HG03039 (cell line): ENCODE results near the gene CROCC2.

ENCODE experiments used
- ATAC-seq: cut with Tn5 transposase; IDR thresholded peaks from one replicate; pipeline ENCODE4 v1.9.1; 2021; ENCODE audit warnings: mild to moderate bottlenecking, moderate library complexity; ENCODE audit not compliant: unreplicated experiment

CROCC2 gene

DNA sequence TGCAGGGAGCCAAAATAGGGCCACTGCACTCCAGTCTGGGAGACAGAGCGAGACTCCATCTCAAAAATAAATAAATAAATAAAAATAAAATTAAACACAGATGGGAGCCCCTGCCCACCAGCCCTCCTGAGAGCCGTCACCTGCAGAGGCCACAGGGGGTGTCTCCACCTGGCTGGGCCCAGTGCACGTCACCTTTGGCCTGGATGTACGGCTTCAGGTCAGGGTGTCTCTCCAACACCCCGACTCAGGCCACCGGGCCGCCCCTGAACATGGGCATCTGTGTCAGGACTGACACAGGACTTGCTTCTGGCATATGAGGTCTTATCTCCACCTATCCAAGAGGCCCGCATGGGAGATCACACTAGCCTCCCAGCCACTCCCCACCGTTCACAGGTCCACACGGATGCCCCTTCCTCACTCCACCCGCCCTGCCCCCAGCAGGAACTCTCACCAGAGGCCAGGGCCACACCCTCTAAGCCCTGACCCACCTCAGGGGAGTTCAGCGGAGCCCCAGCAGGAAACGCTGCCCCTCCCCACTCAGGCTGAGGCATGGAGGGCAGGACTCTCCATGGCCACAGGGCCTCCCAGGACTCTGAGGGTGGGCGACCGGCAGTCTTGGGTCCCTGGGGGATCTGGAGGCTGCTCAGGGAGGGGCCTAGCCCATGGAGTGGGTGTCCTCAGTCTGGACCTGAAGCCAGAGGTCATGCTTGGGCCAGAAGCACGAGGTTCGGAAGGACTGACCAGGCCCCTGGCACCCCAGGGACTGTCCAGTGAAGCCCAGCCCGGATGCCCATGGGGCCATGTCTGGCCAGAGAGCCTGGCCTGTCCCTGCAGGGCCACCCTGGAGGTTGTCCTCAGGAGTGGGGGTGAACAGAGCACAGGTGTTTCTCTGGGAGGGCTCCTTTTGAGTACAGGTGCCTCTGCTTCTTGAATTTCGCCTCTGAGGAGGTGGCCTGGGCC is 1.6 kb upstream of the CROCC2 start:
- no peak for ATAC-seq

DNA sequence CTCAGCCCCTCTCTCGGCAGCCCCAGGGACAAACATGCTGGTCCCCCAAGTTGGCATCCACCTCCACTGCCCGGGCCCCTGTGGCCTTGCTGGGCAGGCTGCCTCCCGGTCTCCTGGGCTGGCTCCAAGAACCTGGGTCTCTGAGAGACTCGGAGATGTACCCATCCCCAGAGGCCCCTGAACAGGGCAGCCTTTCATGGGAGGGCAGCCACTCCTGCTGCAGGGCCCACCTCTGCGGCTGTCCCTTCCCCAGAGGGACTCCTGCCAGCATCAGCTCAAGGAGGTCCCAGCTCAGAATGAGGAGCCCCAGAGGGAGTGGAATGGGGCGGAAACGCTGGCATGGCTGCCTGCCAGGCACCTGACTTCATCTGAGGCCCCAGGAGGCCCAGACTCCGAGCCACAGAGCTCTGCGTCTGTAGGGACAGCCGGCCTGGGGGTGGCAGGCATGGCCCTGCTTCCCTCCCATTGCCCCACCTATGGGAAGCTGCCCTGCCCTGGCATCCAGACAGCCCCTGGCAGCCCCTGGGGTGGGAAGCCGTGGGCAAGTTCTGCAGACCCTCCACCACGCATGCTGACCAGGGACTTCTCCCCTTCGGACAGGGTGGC is 857 bp upstream of the CROCC2 start:
- ATAC-seq, result no peak

DNA sequence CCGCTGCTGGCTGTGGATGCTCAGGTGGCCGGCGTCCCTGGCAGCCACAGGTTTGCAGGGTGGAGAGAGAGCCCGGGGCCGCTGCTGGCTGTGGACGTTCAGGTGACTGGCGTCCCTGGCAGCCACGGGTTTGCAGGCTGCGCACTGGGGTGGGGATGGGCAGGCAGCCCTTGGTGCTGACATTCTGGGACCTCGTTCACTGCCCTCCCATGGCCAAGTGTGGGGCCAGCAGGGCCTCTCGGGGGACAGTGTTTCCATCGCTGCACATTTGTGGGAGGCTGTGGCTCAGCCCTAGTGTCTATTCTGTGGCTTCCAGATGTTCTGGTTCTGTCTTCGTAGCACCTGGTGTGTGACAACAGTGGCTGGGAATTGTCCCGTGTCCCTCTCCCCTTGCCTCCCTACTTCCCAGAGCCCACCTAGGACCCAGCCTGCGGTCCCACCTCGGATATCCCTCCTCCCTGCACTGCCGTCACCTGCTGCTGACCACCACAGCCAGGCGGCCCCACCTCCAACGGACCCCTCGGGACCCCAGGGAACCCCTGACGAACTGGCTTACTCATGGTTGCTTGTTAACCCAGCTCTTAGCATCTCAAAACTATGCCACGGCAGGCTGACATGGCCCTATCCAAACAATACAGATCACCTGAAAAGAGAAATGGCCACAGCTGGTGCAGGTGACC is 915 bp downstream of the CROCC2 start:
- ATAC-seq, result no peak

GRCh38 chr2:240909216-240909974 is 3.3 kb downstream of the CROCC2 start:
- ATAC-seq, result no peak

DNA sequence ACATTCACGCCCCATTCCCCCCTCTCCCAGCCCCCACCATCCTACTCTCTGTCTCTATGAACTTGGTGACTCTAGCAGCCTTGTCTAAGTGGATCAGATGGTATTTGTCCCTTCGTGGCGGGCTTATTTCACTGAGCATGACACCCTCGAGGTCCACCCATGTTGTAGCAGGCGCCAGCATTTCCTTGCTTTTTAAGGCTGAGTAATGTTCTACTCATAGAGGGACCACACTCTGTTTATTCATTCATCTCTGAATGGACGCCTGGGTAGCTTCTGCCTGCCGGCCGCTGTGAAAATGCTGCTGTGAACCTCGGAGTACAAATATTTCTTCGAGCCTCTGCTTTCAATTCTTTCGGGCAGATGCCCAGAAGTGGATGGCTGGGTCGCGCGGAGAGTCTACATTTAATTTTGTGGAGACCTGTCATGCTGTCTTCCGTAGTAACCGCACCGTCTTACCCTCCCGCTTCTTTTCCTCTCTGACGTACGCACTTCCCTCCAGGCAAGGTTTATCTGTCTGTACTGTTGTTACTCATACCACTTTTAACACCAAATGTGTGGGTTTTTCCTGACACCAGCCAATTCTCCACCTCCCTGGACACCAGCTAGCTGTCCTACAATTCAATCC is 5.6 kb downstream of the CROCC2 start:
- ATAC-seq, result no peak

DNA sequence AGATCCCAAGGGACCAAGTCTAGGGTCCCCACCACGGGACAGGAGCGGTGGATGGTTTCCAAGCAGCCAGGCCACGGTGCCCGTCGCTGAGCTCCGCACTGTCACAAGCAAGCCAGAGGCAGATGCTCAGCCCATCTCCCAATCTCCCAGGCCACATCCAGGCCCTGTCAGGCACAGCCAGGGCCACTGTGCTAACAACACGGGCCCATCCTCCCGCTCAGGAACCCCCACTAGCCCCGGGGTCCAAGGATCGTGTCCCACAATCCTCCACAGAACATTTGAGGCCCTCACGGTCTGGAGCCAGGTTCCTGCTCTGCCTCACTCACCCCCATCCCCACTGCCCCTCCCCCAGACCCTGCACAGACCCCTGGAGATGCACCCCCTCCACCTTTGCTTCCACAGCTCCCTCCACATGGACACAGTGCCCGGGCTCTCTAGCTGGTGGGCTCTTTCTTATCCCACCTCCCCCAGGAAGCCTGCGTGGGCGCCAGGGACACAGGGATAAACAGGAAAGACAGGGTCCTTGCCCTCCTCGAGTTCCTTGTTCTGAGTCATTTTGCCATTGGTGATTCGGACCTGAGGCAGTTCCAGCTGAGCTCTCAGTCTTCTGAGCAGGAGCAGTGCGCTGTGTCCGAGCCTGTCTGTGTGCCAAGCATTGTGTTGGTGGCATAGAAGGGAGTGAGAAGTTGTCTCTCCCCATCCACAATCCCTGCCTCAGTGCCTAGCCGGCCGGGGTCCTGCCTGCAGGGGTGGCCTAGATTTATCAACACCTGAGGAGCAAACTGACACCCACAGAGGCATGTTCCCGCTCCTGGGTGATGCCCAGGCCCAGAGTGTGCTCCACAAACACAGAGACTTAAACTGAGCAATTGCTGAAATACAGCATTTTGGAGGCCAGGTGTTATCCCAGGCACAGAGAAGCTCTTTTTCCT is 7.0 kb downstream of the CROCC2 start:
- ATAC-seq, result no peak

- ATAC-seq, result no peak
Observed at GRCh38 chr2:240913810-240914644, 7.9 kb downstream of the CROCC2 start.

DNA sequence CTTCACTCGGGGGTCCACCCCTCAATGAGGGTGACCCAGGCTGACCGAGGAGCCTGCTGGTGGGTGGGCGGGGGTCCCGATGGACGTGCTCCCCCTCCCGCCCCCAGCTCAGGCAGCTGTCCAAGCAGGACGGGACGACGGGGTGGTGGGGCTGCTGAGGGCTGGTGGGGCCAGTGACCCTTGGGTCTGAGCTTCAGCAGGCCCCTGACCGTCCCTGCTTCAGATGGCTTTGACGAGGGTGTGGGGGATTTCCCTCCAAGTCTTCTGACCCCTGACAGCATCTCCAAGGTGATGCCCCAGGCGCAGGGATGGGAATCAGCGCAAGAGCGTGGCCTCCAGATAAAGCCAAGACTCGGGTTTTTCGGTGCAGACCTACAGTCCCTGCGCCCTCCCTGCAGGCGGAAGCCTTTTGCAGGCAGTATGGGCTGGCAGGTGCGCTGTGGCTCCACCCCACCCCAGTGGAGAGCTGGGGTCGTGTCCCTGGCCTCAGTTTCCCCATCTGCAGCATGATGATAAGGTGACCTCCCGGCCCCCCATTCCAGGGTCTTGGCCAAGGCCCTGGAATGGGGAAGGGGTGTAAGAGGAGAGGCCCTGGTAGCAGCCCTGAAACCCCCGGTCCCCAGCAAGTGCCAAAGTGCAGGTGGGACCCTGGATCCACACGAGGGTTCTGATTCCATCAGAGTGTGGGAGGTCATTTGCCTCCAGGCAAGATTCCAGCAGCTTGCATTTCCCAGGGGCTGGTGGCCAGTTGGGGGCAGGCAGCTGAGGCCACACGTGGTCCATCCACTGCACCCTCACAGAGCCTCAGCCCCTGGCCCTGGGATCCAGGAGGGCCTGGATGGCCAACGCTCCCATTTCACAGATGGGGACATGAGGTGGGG is 8.7 kb downstream of the CROCC2 start:
- ATAC-seq, result no peak

- no peak for ATAC-seq
Observed at GRCh38 chr2:240915526-240916341, 9.6 kb downstream of the CROCC2 start.

DNA sequence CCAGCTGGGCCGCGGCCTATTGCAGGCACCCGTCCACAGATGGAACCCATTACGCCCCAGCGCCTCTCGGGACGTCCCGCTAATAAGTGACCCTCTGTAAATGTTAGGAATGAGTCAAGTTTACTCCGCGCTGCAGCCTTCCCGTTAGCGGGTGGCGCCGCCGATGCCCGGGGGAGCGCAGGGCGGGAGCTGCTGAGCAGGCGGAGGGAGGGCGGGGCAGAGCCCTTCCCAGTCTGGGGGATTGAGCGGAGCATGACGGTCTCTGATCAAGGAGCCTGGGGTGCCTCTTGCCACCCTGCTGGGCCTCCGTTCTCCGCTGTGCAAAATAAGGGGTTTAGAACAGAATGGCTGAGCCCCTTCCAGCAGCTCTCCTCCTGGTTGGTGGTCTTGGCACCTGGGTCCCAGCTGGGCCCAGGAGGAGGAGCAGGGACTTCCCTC is 10.5 kb downstream of the CROCC2 start:
- no peak for ATAC-seq

DNA sequence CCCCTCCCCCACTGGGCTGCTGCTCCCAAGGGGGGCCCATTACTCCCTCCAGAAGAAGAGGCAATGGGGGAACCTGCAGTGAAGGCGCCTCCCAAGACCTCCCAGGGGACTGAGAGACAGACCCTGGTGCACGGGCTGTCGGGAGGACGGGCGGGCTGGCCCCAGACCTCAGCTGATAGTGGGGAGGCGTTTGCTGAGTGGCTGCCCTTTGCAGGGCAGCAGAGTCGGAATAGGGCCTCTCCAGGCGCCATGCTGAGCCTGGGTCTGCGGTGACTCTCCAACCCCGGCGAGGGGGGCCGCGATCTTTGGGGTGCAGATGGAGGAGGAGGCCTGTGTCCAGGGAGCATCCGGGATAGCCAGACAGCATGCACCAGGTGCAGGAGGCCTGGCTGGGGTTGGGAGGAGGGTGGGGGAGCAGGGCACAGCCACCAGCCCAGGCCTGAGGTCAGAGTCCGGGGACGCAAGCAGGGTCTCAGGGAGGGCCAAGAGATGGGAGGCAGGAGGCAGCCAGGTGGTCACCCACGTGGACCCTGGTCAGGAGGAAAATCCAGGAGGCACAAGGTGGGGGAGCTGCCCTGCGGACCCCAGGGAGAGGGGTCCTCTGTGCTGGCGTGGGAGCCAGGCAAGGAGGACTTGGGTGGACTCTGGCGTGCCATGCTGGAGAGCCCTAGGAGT is 11.0 kb downstream of the CROCC2 start:
- no peak for ATAC-seq

DNA sequence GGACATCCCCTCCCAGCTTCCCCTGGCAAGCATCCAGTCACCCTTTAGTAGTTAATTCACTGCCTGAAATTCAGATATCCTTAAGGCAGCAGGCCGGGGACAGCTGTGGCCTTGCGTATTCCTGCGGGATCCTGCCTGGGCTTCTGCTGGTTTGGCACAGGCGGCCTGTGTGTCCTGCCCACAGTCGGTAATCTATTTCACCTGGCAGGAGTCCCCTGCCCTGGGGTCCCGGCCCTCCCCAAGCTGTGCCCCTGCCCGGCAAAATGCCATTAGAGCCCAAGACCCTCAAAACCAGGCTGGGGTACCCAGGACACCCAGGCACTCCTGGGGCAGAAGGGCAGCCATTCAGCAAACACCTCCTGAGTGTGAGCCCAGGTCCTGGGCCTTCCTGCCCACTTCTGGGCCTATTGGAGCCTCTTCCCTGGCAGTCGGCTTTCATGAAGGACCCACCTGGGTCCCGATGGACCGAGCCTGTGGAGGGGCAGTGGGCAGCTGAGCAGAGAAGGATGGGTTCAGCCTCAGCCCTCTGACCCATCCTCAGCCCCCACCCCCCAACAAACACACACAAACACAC is 11.6 kb downstream of the CROCC2 start:
- ATAC-seq, result no peak

- ATAC-seq, result no peak
Observed at GRCh38 chr2:240918258-240919091, 12.3 kb downstream of the CROCC2 start.

DNA sequence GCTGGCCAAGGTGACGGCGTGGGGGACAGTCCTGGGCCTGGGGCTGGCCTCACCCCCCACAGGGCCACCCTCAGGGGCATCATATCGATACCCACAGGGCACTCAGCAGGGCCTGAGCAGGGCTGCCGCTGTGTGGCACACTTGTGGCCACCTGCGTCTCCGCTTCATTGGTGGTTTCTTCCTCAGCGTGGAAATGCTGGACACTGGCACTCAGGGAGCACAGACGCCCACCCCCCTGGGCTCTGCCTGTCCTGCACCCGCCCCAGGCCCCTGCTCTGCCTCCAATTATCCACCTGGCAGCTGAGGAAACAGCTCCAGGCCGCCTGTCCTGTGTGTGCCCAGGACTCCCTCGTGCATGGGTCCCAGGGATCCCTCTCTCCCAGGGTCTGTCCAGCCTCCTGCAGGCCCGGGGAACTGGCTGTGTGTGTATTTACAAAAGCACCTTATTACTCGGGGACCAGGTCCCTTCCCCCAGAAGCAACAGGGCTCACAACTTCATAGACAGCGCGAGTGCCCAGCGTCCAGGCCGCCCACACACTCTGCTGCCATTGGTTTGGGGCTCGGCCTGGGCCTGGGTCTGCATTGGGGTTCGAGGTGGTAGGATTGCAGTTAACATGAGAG is 13.1 kb downstream of the CROCC2 start:
- no peak for ATAC-seq
